ENCODE results near the gene TXNDC16. TPM values are rescaled to one million over a fixed set of nuclear protein-coding genes. Genes with fewer than 3 reads are reported as not detected.
"Not testable (repeated sequence)": the region's sequence is repeated elsewhere in the genome, so short reads cannot be mapped to it uniquely, and the experiment has no call there.

TXNDC16 gene
- total RNA-seq, 1 donor = 6.9 TPM

- TF ChIP-seq, protein P1, sequence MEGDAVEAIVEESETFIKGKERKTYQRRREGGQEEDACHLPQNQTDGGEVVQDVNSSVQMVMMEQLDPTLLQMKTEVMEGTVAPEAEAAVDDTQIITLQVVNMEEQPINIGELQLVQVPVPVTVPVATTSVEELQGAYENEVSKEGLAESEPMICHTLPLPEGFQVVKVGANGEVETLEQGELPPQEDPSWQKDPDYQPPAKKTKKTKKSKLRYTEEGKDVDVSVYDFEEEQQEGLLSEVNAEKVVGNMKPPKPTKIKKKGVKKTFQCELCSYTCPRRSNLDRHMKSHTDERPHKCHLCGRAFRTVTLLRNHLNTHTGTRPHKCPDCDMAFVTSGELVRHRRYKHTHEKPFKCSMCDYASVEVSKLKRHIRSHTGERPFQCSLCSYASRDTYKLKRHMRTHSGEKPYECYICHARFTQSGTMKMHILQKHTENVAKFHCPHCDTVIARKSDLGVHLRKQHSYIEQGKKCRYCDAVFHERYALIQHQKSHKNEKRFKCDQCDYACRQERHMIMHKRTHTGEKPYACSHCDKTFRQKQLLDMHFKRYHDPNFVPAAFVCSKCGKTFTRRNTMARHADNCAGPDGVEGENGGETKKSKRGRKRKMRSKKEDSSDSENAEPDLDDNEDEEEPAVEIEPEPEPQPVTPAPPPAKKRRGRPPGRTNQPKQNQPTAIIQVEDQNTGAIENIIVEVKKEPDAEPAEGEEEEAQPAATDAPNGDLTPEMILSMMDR (IDR thresholded peaks at IDR 0.05; ENCODE audit: insufficient read depth, low read length) = no peak
- no peak for DNase-seq (ENCODE audit: low read depth)
- no peak overlapping the region for H3K4me3 ChIP-seq (ENCODE audit: low read depth, low read length)
Observed at GRCh38 chr14:52589646-52590045, 37.3 kb upstream of the TXNDC16 start.

GRCh38 chr14:52583544-52583943 is 31.2 kb upstream of the TXNDC16 start:
- DNase-seq (ENCODE audit: low read depth) = peak; percentile 35

GRCh38 chr14:52575858-52576257 is 23.6 kb upstream of the TXNDC16 start:
- H3K4me3 ChIP-seq (ENCODE audit: low read depth, low read length) = no peak overlapping the region
- no peak for DNase-seq (ENCODE audit: low read depth)
- TF ChIP-seq, protein P1 (IDR thresholded peaks at IDR 0.05; ENCODE audit: insufficient read depth, low read length) = no peak

More at GRCh38 chr14:52583544-52583943, 31.2 kb upstream of the TXNDC16 start:
- TF ChIP-seq, protein P1 (IDR thresholded peaks at IDR 0.05; ENCODE audit: insufficient read depth, low read length) = no peak
- no peak overlapping the region for H3K4me3 ChIP-seq (ENCODE audit: low read depth, low read length)

DNA sequence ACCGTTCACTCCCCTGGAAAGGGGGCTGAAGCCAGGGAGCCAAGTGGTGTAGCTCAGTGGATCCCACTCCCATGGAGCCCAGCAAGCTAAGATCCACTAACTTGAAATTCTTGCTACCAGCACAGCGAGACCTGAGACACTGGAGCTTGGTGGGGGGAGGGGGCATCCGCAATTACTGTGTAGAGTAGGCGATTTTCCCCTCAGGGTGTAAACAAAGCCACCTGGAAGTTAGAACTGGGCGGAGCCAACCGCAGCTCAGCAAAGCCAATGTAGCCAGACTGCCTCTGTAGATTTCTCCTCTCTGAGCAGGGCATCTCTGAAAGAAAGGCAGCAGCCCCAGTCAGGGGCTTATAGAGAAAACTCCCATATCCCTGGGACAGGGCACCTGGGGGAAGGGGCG is 16.1 kb upstream of the TXNDC16 start:
- H3K4me3 ChIP-seq (ENCODE audit: low read depth, low read length); DNase-seq (ENCODE audit: low read depth): not testable (repeated sequence)

DNA sequence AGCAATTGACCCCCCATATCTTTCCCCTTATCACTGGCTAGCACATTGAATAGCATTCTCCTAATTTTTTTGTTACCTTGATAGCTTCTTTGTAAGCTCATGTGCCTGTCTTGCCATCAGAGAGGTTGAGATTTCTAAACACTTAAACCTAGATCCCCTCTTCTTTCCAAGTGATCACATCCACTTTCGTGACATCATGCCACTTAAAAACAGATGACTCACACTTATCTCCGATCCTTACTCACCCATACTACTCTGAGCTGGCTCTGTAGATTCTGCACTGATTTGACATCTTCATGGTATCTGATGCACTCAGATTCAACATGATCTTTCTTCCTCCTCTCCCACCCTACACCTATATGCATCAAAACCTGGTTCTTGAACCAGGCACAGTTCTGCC is 10.8 kb upstream of the TXNDC16 start:
- DNase-seq (ENCODE audit: low read depth) = peak; percentile 53
- TF ChIP-seq, protein P1 (IDR thresholded peaks at IDR 0.05; ENCODE audit: insufficient read depth, low read length) = no peak

GRCh38 chr14:52558688-52559087 is 6.4 kb upstream of the TXNDC16 start:
- DNase-seq (ENCODE audit: low read depth) = no peak
- H3K4me3 ChIP-seq (ENCODE audit: low read depth, low read length) = no peak overlapping the region
- TF ChIP-seq, protein P1 (IDR thresholded peaks at IDR 0.05; ENCODE audit: insufficient read depth, low read length) = no peak

More for the DNA sequence above, 10.8 kb upstream of the TXNDC16 start:
- H3K4me3 ChIP-seq (ENCODE audit: low read depth, low read length) = no peak overlapping the region

DNA sequence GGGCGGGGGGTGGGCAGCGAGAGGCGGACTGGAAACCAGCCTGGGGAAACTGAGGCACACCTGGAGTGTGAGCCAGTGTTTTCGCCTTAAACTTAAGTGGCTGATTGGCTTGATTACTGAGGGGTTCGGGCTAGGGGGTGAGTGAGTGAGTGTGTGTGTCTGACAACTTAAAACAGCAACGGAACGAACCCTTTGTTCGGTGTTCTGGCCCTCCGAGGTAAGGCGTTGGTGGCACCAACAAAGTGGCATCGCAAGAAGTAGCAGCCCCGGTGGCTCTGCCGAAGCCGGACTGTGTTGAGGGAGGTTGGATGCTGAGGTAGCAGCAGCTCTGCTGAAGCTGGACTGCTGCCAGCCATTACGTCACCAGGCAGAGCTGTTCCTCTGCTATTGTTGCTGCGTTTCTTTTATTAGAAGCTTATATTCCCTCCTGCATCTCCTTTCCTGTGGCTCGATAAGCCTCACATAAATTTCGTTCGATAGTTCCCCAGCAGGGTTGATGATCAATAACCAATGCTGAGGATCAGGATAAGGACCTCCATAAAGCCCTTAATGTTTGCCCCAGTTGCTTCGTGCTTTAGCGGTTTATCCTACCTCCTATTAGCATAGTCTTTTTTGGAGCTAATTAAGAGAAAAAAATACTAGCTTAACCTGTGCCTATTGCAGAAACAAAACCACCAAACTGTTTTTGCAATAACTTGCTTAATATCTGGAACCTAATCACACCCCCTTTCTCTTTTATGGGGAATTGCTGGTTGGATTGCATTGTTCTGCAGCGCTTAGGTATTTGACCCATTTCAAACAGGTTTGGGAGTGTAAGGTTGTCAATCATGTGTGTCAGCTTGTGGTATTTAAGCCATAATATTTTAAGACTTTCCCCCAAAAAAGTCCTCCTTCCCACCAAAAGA is 1.6 kb upstream of the TXNDC16 start:
- peak overlapping the region; percentile 80 for H3K4me3 ChIP-seq (ENCODE audit: low read depth, low read length)
- DNase-seq (ENCODE audit: low read depth) = peak; percentile 92
- TF ChIP-seq, protein P1 (IDR thresholded peaks at IDR 0.05; ENCODE audit: insufficient read depth, low read length) = peak; percentile 16

All from fibroblast of the aortic adventitia (primary cell).